ENCODE measurements around the gene PDCD1LG2.

PDCD1LG2 gene

DNA sequence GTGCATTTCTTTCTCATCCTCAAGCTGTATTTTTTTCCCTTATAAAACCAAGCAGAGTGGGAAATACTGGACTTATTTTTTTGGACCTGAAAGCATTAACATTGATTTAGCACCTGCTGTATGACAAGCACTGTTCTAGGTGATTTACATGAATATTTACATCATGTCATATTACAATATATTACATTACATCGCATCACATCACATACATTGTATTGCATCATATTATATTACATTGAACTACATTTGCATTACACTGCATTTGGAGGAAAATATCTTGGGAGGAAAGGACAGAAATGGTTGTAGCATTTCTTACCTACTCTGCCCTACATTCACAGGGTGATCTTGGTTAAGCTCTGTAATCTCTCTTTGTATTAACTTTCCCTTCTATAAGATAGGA is 11.2 kb upstream of the PDCD1LG2 start:
- H3K9me3 ChIP-seq (ENCODE audit: insufficient read depth, low read depth, low read length), result no peaks in the 10 kb centered on the region
- TF ChIP-seq, protein P1, sequence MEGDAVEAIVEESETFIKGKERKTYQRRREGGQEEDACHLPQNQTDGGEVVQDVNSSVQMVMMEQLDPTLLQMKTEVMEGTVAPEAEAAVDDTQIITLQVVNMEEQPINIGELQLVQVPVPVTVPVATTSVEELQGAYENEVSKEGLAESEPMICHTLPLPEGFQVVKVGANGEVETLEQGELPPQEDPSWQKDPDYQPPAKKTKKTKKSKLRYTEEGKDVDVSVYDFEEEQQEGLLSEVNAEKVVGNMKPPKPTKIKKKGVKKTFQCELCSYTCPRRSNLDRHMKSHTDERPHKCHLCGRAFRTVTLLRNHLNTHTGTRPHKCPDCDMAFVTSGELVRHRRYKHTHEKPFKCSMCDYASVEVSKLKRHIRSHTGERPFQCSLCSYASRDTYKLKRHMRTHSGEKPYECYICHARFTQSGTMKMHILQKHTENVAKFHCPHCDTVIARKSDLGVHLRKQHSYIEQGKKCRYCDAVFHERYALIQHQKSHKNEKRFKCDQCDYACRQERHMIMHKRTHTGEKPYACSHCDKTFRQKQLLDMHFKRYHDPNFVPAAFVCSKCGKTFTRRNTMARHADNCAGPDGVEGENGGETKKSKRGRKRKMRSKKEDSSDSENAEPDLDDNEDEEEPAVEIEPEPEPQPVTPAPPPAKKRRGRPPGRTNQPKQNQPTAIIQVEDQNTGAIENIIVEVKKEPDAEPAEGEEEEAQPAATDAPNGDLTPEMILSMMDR (conservative IDR thresholded peaks at IDR 0.05; ENCODE audit: low read length), result no peak
- no peak for TF ChIP-seq EZH2phosphoT487 (IDR thresholded peaks at IDR 0.05; ENCODE audit: borderline replicate concordance)
- peaks cover 11% of the 10 kb centered on the region; the same call in 1 of the 2 replicates for H3F3A ChIP-seq (ENCODE audit: low read depth)
- H3K4me1 ChIP-seq (ENCODE audit: insufficient read depth, low read length, poor library complexity, severe bottlenecking), result peaks cover 47% of the 10 kb centered on the region
- H3K9ac ChIP-seq (ENCODE audit: low read depth, low read length, poor library complexity, severe bottlenecking), result peak overlapping the region; percentile 43
- peak overlapping the region; percentile 66 for H3K4me2 ChIP-seq (ENCODE audit: low read depth, low read length, poor library complexity, severe bottlenecking)
- H3K27me3 ChIP-seq (ENCODE audit: insufficient read depth, low read length, poor library complexity, severe bottlenecking), result no peaks in the 10 kb centered on the region
- H3K4me3 ChIP-seq (ENCODE audit: low read length, poor library complexity, severe bottlenecking), result no peak overlapping the region
- no peaks in the 10 kb centered on the region for H3K9me2 ChIP-seq (replicated peaks; ENCODE audit: low read depth, low read length)
- no peak overlapping the region for H2AFZ ChIP-seq (ENCODE audit: low read length)
- no peaks in the 10 kb centered on the region for H3K79me2 ChIP-seq (ENCODE audit: insufficient read depth, low read length)
- H4K20me1 ChIP-seq (ENCODE audit: insufficient read depth, low read length, poor library complexity, severe bottlenecking), result no peaks in the 10 kb centered on the region
- no peaks in the 10 kb centered on the region for H3K36me3 ChIP-seq (ENCODE audit: insufficient read depth, low read length)

DNA sequence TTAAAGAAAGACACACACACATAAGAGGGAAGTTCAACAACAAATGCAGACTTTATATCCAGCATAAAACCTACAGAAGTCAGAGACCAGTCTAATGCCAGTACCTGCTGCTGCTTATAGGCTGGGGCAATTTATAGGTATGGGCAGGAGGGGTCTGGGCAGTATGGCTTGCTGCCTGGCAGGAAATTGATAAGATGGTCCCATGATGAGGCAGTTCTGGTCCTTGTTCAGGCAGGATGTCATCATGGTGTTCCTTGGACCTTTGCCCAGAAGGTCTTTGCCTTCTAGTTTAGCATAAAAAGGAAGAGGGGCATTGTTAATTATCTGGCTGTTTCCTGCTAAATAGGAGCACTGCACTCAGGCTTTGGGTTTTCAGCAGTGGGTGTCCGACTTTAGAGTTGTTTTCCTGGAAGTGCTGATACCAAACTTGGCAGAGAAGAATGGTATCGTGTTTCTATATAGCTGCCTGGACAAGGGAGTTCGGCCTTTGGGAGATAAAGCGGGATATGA is 10.4 kb upstream of the PDCD1LG2 start:
- peaks cover 15% of the 10 kb centered on the region; the same call in 1 of the 2 replicates for H3F3A ChIP-seq (ENCODE audit: low read depth)
- peak overlapping the region; percentile 36 for H3K4me3 ChIP-seq (ENCODE audit: low read length, poor library complexity, severe bottlenecking)
- TF ChIP-seq, protein P1 (conservative IDR thresholded peaks at IDR 0.05; ENCODE audit: low read length), result no peak
- no peak for TF ChIP-seq EZH2phosphoT487 (IDR thresholded peaks at IDR 0.05; ENCODE audit: borderline replicate concordance)
- H3K4me1 ChIP-seq (ENCODE audit: insufficient read depth, low read length, poor library complexity, severe bottlenecking), result peaks cover 54% of the 10 kb centered on the region
- peak overlapping the region; percentile 66 for H3K4me2 ChIP-seq (ENCODE audit: low read depth, low read length, poor library complexity, severe bottlenecking)
- peak overlapping the region; percentile 43 for H3K9ac ChIP-seq (ENCODE audit: low read depth, low read length, poor library complexity, severe bottlenecking)
- no peaks in the 10 kb centered on the region for H3K36me3 ChIP-seq (ENCODE audit: insufficient read depth, low read length)
- no peaks in the 10 kb centered on the region for H3K9me2 ChIP-seq (replicated peaks; ENCODE audit: low read depth, low read length)
- H2AFZ ChIP-seq (ENCODE audit: low read length), result no peak overlapping the region
- no peaks in the 10 kb centered on the region for H4K20me1 ChIP-seq (ENCODE audit: insufficient read depth, low read length, poor library complexity, severe bottlenecking)
- H3K27me3 ChIP-seq (ENCODE audit: insufficient read depth, low read length, poor library complexity, severe bottlenecking), result no peaks in the 10 kb centered on the region
- no peaks in the 10 kb centered on the region for H3K9me3 ChIP-seq (ENCODE audit: insufficient read depth, low read depth, low read length)
- no peaks in the 10 kb centered on the region for H3K79me2 ChIP-seq (ENCODE audit: insufficient read depth, low read length)

DNA sequence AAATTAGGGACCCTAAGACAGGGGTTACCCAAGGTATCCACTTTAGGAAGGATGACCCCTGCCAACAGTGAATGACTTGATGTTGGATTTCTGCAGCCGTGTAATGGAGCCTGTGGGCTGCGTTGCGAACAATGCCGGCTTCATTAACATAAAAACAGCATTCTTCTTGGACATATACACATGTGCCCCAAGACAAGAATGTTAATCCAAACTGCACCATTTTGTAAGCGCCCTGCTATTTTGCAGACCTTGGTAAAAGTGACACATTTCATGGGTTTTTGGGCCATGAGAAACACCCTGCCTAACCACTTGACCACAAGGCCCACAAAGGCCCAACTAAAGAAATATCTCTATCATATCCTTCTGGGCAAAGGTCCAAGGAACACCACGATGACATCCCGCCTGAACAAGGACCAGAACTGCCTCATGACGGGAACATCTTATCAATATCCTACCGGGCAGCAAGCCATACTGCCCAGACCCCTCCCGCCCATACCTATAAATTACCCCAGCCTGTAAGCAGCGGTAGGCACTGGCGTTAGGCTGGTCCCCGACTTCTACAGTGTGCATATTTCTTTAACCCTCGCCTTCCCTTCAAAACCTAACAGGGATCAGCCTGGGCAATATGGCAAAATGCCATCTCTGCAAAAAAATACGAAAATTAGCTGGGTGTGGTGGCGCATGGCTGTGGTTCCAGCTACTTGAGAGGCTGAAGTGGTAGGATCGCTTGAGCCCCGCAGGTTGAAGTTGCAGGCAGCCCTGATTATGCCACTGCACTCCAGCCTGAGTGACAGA is 9.7 kb upstream of the PDCD1LG2 start:
- Histone ChIP-seq H2AFZ (ENCODE audit: low read length) (no peak overlapping the region), H3K9me3 (ENCODE audit: insufficient read depth, low read depth, low read length) (no peaks in the 10 kb centered on the region), H3K79me2 (ENCODE audit: insufficient read depth, low read length) (no peaks in the 10 kb centered on the region), H3K4me3 (ENCODE audit: low read length, poor library complexity, severe bottlenecking) (peak overlapping the region; percentile 36), H4K20me1 (ENCODE audit: insufficient read depth, low read length, poor library complexity, severe bottlenecking) (no peaks in the 10 kb centered on the region), H3K9ac (ENCODE audit: low read depth, low read length, poor library complexity, severe bottlenecking) (peak overlapping the region; percentile 18), H3K27me3 (ENCODE audit: insufficient read depth, low read length, poor library complexity, severe bottlenecking) (no peaks in the 10 kb centered on the region), H3K4me1 (ENCODE audit: insufficient read depth, low read length, poor library complexity, severe bottlenecking) (peaks cover 58% of the 10 kb centered on the region), H3F3A (ENCODE audit: low read depth) (peaks cover 15% of the 10 kb centered on the region; the same call in 1 of the 2 replicates), H3K36me3 (ENCODE audit: insufficient read depth, low read length) (no peaks in the 10 kb centered on the region), H3K4me2 (ENCODE audit: low read depth, low read length, poor library complexity, severe bottlenecking) (peak overlapping the region; percentile 66), H3K9me2 (replicated peaks; ENCODE audit: low read depth, low read length) (no peaks in the 10 kb centered on the region)
- no peak for TF ChIP-seq EZH2phosphoT487 (IDR thresholded peaks at IDR 0.05; ENCODE audit: borderline replicate concordance)
- TF ChIP-seq, protein P1 (conservative IDR thresholded peaks at IDR 0.05; ENCODE audit: low read length), result no peak
